SK-N-DZ (cell line): ENCODE data around the gene TCF21.
"Not testable (repeated sequence)": the region's sequence is repeated elsewhere in the genome, so short reads cannot be mapped to it uniquely, and the experiment has no call there.

Source experiments
- DNase-seq: peaks from one replicate; pipeline ENCODE4 v3.0.0-alpha.2; 2015; ENCODE audit warnings: low spot score

The TCF21 gene

DNA sequence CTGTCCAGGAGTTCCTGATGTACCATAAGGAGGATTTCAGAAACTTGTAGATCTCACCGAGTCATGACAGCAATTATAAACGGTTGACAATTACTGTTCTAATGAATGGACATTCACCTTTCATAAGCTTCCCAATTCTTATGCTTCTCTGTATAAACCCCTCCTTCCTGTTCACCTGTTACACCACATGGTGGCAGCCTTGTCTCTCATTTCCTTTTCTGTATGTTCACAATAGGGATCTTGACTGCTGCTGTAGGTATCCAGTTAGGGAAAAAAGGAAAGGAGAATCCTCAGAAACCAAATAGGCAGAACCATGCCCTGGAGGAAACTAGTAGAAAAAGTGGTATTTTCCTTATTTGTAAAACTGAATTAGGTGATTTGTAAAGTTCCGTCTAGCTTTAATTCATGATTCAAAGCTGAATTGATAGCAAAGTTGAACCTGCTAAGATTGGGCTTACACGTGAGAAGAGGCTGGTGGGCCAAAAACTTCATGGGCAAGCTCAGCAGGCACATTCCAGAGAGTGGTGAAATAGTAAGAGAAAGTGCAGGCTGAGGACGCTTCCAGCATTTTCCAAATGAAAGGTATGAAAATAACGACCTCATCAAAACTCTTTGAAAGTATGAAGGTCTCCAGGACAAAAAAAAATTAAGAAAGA lies 35.2 kb downstream of the TCF21 start:
- peak; percentile 77 for DNase-seq

- not testable (repeated sequence) for DNase-seq
These were observed 42.3 kb downstream of the TCF21 start for GRCh38 chr6:133931221-133931620.

DNA sequence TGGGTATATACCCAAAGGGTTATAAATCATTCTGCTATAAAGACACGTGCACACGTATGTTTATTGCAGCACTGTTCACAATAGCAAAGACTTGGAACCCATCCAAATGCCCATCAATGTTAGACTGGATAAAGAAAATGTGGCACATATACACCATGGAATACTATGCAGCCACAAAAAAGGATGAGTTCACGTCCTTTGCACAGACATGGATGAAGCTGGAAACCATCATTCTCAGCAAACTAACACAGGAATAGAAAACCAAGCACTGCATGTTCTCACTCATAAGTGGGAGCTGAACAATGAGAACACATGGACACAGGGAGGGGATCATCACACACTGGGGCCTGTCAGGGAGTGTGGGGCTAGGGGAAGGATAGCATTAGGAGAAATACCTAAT lies 47.4 kb downstream of the TCF21 start:
- not testable (repeated sequence) for DNase-seq

GRCh38 chr6:133937909-133938308 lies 49.0 kb downstream of the TCF21 start:
- DNase-seq, result no peak

DNA sequence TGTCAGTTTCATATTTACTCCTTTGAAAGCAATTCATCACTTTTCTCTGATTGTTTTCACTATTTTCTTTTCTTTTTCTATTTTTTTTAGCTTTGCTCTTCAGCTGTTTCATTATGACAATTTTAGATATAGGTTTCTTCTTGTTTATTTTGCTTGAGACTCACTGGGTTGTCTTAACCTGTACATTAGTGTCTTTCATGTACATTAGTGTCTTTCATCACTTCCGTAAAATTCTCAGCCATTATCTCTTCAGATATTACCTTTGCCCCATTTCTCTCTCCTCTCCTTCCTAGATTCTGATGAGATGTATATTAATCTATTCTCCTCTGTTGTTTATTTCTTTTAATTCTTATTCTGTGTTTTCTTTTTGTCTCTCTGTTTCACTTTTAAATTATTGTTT lies 49.6 kb downstream of the TCF21 start:
- DNase-seq, result no peak

DNA sequence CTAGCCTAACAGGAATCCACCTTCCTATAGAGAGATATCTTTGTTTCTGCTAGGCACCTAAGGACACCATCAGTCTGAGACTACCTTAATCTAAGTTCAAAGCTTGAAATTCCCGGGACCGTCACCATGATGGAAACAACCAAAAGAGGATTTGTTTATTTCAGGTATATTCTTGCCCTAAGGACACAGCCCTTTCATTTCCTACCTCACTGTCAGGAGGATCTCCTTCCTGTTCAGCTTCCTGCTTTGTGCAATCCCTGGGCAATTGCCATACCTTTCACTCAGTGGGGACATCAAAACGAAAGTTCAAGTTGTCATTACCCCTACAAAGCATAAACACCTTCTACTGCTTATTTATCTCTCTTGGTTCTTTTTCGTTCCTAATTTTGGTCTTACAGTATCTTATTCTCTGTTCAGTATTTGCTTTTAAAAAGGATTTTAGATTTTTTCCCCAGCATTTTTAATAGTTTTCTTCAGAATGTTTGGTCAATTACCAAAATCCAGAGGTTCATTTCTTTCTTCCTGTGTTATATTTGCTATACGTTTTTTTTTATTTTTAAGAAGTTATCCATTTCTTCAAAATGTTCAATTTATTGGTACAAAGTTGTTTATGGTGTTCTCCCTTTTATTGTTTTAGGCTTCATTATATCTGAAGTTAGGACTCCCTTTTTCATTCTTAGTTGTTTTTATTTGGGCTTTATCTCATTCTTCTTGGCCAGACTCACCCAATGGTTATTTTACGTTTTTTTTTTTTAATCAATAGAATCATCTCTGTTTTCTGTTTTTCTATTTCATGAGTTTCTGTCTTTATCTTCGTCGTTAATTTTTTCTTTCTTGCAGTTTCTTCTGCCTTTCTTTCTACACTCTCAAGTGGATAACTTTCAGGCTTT lies 51.1 kb downstream of the TCF21 start:
- DNase-seq, result no peak
